NT2/D1 (cell line): ENCODE data around the gene NR4A2.

Experiments used
- SUZ12 ChIP-seq: IDR thresholded peaks from 2 replicates; pipeline ENCODE4 v1.6.1; 2011; ENCODE audit not compliant: insufficient read length, insufficient read depth; ENCODE audit errors: extremely low read depth
- YY1 ChIP-seq: IDR thresholded peaks from 2 replicates; pipeline ENCODE4 v1.6.1; 2011; ENCODE audit not compliant: insufficient read length, insufficient read depth
- ZNF274 ChIP-seq: IDR thresholded peaks from 2 replicates; pipeline ENCODE4 v1.6.1; 2011; ENCODE audit warnings: mild to moderate bottlenecking, low read depth, low read length

DNA sequence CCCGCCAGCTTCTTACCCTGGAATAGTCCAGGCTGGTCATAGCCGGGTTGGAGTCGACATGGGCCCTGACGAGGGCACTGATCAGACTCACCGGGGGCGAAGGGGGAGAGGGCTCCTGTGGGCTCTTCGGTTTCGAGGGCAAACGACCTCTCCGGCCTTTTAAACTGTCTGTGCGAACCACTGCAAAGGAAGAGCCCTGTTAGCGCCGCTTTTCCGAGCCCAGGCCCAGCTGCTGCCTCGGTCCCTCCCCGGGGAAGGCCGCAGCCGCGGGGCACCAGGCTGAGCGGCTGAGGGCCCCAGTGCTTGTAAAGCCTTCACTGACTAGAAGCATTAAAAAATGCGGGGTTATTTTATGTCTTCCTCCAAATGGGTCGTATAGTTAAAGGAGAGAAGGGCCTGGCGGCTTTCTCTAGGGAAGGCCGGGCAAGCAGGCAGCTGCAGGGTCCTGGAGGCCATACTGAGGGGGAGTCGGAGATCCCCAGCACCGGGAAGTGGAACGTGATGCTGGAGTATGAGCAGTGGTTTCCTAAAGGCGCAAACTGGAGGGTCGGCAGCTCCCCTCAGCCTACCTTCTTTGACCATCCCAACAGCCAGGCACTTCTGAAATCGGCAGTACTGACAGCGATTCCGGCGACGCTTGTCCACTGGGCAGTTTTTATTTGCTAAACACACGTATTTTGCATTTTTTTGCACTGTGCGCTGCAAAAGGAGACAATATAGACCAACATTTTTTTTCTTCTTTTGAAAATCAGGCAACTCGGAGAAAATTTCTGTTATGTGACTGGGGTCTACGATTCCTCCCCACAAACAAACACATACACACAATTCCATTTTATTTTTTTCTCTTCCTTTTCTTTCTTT lies 4.5 kb downstream of the NR4A2 start:
- TF ChIP-seq ZNF274 (no peak), YY1 (no peak), SUZ12 (no peak)
